HK-2 (cell line): ENCODE results near the gene RWDD3.

ENCODE experiments used
- DNase-seq: peaks from one replicate; pipeline ENCODE4 v3.0.0-alpha.2; 2018; ENCODE audit not compliant: unreplicated experiment

Gene RWDD3

GRCh38 chr1:95233737-95234500, at the start of gene RWDD3:
Gene RWDD3, plus strand, starts transcription at chr1:95234210. Its CDS starts 21 bp downstream, at chr1:95234231.
- DNase-seq, result peak; percentile 95

- no peak for DNase-seq
Measured at GRCh38 chr1:95186149-95186548, 47.9 kb upstream of the RWDD3 start.

- no peak for DNase-seq
Measured at GRCh38 chr1:95193591-95193990, 40.4 kb upstream of the RWDD3 start.

- DNase-seq, result no peak
Measured at GRCh38 chr1:95195046-95195445, 39.0 kb upstream of the RWDD3 start.

- no peak for DNase-seq
Measured at GRCh38 chr1:95196017-95196416, 38.0 kb upstream of the RWDD3 start.

- DNase-seq, result peak; percentile 4
Measured at GRCh38 chr1:95197616-95198252, 36.3 kb upstream of the RWDD3 start.

GRCh38 chr1:95201905-95202304, 32.1 kb upstream of the RWDD3 start:
- no peak for DNase-seq

GRCh38 chr1:95203908-95204437, 30.0 kb upstream of the RWDD3 start:
- no peak for DNase-seq

- no peak for DNase-seq
Measured at GRCh38 chr1:95206514-95206913, 27.5 kb upstream of the RWDD3 start.

GRCh38 chr1:95207223-95207935, 26.6 kb upstream of the RWDD3 start:
- no peak for DNase-seq

GRCh38 chr1:95208876-95209275, 25.1 kb upstream of the RWDD3 start:
- DNase-seq, result no peak

GRCh38 chr1:95209291-95209690, 24.7 kb upstream of the RWDD3 start:
- no peak for DNase-seq

- no peak for DNase-seq
Measured at GRCh38 chr1:95216292-95216990, 17.6 kb upstream of the RWDD3 start.

GRCh38 chr1:95217371-95217770, 16.6 kb upstream of the RWDD3 start:
- DNase-seq, result no peak

GRCh38 chr1:95219407-95219806, 14.6 kb upstream of the RWDD3 start:
- DNase-seq, result no peak

- DNase-seq, result no peak
Measured at GRCh38 chr1:95221306-95221705, 12.7 kb upstream of the RWDD3 start.

GRCh38 chr1:95222629-95223028, 11.4 kb upstream of the RWDD3 start:
- no peak for DNase-seq

GRCh38 chr1:95223110-95223509, 10.9 kb upstream of the RWDD3 start:
- DNase-seq, result no peak

GRCh38 chr1:95226781-95227660, 7.0 kb upstream of the RWDD3 start:
- DNase-seq, result no peak

GRCh38 chr1:95229037-95229436, 5.0 kb upstream of the RWDD3 start:
- DNase-seq, result no peak

- DNase-seq, result no peak
Measured at GRCh38 chr1:95229706-95230105, 4.3 kb upstream of the RWDD3 start.
